Erythroblast (primary cell): Measurements from ENCODE around the gene DDB1.

Source experiments
- GATA1 ChIP-seq: IDR thresholded peaks from 2 replicates; pipeline ENCODE4 v1.6.1; 2011; ENCODE audit warnings: low read depth, mild to moderate bottlenecking, control low read depth, low read length, moderate library complexity
- POLR2A ChIP-seq: IDR thresholded peaks from 2 replicates; pipeline ENCODE4 v1.6.1; 2011; ENCODE audit warnings: mild to moderate bottlenecking, low read length

DNA sequence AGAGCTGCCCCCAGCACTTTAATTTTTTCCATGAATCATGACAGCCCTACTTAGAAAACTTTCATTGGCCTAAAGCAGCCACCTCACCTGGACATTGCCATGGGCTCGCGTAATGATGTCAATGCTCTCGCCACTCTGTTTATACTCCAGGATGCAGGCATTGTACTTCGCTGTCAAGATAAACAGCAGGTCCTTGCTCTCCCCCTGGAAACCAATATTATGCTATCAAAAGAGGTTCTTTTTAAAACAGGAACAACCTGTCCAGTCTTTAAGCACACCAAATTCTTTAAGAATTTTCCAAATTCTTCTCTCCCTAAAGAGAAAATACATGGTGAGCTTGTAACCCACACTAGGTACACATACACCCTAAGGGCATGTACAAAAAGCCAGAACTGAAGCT, 3.0 kb downstream of the DDB1 start:
- no peak for TF ChIP-seq POLR2A
- TF ChIP-seq GATA1, result no peak
